GM18520 (cell line): ENCODE data around the gene STK17B.
"Not testable (repeated sequence)": the region's sequence is repeated elsewhere in the genome, so short reads cannot be mapped to it uniquely, and the experiment has no call there.

Experiments
- ATAC-seq: cut with Tn5 transposase; IDR thresholded peaks from one replicate; pipeline ENCODE4 v1.9.1; 2021; ENCODE audit not compliant: unreplicated experiment

STK17B gene

DNA sequence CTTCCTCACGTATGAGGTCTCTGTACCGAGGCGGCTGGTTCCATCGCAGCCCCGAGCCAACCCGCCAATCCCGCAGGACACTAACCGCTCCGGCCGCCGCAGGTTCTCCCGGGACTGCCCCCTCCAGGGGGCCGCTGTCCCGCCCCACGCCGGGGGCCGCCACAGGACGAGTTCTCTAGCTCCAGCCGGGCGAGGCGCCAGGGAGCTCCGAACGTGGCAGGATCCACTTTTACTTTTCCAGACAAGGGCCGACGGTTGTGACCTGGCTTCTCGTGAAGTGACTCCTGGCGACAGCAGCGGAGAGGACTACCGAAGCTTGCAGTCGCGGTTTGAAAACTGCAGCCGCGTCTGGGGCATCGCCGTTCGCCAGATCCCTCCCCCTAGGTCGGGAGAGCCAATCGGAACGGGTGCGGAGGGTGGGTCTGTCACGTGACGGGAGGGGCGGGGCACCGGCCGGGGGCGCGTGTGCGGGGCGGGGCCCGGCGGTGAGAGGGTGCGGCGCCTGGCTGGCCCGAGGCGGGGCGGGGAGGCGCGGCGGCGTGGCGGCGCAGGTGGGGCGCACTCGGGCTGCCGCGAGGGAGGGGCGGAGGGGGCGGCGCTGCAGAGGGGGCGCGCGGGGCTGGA is at the start of gene STK17B:
Gene STK17B, minus strand, starts transcription at position 331 of the 624 bp plus-strand sequence. CDS start 8,195 bp downstream, outside the sequence.
- peak; percentile 34 for ATAC-seq

DNA sequence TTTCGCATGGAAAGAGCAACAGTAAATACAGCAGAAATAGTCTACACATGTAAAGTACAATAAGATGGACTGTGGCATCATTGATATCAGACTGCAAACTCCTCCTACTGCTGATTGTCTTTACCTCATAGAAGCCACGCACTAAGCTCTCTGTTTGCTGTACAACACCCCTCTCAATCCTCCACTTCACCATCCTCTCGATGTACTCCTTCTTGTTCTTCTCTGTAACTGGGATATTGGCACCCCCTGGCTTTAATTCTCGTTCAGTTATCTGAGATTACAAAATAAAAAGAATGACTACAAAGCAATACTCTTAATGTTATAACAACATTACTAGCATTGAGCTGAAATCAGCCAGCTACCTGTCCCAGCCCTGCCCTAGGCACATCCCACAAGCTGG is 49.3 kb upstream of the STK17B start:
- ATAC-seq = no peak

DNA sequence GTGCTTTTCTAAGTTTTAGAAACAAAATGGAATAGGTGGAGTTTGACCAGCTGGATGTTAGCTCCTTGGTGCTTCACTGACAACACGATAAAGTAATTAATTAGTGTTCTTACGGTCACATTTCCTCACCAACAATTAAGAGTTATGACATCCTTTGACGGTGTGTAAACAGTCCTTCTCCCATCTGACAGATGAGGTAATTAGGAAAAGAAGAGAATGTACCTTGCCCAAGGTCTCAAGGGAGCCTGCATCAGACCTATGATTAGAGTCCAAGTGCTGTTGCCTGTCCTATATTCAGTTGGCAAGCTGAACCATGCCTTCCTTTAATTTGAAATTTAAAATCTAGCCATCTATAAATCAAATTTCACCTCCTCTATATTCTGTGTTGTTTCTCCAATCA is 48.3 kb upstream of the STK17B start:
- no peak for ATAC-seq

DNA sequence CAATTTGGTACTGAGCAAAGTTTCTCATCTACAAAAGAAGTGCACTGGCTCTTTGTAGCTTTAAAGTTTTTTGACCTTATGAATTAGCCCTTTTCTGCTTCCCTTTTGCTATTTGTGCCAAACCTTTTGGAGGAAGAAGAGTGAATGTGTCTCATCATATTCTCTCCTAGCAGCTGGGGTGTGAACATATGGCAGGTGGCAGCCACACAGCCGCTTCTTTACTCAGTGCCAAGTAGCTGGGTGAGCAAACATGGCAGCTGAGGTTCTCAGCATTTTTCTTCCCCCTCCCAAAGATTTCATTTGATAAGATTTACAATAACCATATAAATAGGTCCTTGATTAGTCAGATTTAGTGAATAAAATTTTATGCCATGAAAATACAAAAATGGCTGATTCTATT is 46.7 kb upstream of the STK17B start:
- ATAC-seq = no peak

DNA sequence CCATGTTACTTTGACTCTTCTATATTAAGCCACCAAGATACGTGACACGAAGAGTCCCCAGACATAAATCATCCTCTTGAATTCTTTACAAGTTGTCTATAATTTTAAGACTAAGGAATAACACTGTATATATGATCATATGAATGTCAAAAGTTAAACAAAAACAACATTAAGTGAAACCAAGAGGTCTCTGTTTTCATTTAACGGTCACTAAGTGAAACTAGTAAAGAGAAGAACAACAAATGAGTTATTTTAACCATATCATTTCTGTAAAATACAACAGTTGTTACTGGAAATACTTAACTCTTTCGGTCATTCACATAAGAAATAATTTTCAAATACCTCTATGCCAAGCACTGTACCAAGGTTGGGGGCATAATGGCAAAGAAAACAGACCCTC is 45.7 kb upstream of the STK17B start:
- ATAC-seq = no peak

DNA sequence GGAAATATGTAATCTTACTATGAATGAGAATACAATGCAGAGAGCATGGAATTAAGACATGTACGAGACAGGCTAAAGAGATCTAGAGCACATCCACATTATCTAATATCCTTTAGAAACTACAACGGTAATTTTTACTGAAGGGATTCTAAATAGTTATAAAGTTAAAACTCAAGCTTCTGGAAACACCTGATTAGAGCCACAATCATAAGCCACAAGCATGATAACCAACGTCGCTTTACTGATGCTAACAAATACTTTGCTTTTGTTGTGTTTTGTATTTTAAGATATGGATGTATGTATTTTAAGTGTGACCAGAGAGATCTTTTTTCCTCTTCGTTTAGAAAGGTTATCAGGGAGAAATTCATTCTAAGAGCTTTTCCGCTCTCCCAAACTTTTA is 44.0 kb upstream of the STK17B start:
- no peak for ATAC-seq

DNA sequence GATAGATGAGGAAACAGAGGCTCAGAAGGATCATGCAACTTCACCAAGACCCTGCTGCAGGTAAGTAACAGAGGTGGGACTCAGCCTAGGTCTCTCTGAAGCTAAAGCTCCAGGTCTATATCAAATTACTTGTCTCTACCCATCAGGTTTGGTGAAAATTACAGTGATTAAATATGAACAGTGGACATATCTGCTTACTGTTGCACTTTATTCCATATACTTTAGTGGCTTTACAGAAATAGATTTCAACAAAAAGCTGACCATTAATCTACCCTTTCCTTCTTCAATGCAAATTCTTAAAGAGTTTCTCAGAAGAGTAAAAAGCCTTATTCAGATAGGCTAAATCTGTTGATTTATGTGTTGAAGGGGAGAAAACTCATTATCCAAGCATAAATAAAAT is 42.8 kb upstream of the STK17B start:
- ATAC-seq = no peak

DNA sequence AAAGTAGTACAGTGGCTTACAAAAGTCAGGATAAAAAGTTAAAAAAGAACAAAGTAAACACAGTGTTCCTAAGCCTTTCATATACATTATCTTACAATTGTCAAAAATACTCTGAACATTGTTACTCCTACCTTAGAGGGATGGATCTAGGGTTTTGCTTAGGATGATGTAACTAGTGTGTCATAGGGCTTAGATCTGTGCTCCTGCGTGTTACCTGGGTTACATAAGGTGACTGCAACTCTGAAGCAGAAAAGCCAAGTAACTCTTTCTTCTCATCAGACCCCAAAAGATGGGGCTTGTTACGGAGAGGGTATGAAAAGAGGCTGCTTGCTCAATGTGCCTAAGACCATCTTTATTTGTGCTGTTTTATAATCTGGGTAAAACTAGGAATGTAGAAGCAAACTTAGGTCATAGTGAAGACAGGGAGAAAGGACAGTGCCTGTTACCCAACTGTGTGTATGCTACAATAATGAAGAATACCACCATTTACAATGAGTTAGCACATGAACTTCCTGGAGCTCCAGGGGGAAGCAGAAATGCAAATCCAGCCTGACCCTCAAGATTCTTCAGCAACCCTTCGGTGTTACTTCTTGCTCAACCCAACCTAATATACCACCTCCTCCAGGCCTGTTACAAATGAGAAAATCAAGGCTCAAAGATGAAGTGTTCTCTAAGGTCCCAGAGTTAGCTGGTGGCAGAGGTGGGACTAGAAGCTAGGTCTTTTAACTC is 42.0 kb upstream of the STK17B start:
- no peak for ATAC-seq

DNA sequence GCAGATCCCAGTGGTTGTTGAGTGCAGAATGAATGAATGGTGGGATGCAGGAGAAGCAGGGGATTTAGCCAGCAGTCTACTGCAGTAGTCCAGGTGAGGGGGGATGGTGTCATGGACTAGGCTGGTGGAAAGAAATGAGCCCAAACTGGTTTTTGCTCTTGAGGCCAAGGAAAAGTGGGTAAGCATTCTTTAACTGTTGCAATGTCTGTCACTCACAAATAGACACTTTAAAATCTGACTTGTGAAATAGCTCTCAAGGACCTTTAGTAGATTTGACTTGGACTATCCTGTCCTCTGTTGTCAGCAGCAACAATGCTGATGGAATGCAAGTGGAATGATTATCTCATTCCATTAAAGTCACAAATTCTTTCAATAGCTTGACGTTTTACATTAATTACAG is 37.5 kb upstream of the STK17B start:
- ATAC-seq = no peak

DNA sequence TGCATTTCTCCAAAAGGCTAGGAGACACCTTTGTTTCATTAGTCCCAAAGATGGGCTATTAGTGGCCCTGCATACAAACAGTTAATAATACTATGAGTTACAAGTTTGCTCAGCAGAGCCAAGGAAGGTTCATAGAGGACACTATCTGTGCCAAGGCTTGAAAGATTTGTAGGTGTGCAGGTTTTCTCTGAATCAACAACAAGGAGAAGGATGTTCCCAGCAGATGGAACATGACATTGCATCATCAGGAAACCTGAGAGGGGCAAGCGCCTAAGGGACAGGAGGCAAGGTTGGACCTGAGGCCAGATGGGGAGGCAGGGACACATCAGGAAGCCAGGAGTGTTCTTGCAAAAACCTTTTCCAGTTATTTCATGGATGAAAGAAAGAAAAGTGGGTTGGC is 35.4 kb upstream of the STK17B start:
- ATAC-seq = no peak

DNA sequence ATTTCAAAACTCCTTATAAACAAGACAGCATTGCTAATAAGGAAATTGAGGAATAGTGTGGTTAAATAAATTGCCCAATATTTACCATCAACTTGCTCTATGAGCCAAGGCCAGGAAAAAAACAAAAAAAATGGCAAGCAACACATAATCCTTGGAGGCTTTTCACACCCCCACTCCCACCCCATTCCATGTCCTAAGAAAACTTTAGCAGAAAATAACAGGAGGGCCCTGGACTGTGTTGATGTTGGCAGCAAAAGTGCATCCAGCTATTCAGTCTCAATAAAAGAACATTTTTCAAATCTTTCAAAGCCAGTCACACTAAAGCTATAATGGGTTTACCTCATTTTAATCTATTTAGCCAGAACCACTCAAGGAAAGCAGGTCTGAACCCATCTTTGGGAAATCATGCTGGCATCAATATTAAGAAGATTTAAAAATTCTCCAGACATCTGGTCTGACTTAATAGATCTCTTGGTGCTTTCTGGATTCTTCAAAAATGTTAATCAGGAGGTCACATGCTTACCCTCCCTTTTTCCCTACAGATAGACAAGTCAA is 34.6 kb upstream of the STK17B start:
- no peak for ATAC-seq

DNA sequence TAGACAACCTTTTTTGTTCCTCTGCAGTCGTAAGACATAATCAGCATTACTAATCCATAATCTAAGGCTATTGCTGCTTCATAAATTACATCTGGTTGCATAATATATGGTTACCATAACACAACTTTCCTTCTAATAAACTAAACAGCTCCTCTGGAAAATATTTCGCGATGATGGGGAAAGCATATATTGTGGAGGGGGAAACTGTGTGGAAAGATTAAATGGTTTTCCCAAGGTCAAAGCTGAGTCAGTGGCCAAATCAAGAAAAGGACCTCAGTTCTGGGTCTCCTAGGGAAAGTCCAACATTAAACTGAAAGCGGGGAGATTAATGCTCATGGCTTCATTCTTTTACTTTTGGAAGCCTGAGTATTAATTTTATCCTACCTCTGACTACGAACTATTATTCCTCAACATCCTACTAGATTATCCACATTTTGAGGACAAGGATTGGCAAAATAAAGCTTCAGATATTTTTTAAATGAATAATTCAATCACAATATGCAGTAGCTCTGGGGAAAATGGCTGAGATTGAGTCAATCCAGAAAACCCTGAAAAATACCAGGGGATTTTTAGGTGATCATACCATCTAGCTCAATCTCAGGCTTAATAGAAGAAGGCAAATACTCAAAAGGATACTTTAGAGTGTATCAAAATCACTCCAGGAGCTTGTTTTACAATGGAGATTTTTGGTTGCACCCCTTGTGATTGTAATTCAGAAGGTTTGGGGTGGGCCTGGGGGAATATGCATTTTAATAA is 33.8 kb upstream of the STK17B start:
- ATAC-seq = no peak

DNA sequence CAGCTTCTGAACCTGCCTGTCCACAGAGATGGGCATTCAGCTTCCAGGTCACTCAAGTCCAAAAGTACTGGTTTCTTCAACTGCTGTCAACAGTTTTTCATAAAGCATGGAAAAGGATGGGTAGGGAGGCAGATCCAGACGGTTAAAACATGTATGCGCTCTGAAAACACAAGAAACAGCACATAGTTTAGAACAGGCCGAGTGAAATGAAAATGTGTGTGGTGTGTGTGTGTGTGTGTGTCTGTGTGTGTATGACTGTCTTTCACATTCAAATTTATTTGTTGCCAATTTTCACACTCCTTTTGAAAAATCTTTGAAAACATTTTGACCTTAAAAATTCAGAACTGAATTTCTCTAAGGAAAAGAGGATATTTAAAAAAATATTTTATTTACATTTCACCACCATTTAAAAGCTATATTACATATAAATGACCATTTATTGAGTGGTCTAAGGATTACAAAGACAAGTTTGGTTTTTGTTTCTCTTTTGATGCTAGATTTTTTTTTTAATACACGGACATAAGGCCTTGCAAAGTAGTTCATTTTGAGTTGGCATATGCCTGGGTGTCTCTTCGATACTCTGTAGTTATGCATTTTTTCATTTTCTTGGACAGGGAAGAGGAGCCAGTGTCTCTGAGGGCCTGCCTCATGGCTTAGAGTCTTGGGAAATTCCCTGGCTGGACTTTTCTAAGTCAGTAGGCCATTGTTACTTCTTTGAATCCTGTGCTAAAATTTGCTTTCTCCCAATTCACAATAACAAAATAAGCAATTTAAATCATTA is 30.0 kb upstream of the STK17B start:
- ATAC-seq = no peak

DNA sequence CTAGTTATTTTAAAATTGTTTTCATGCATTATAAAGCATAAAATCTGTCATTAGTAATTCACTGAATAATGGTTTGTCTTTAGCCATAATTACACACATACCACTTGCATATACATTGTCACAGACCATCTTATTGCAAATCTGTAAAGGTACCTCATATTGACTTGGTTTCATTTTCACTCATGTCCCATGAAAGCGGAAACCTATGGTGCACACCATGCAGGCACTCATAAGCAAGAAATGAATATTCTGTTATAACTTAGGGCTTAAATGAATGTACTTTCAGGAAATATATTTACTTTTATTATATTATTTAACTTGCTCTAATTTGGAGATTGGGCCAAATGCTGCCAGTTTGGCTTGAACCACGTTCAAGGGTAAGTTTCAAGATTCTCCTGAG is 29.2 kb upstream of the STK17B start:
- ATAC-seq = peak; percentile 96

DNA sequence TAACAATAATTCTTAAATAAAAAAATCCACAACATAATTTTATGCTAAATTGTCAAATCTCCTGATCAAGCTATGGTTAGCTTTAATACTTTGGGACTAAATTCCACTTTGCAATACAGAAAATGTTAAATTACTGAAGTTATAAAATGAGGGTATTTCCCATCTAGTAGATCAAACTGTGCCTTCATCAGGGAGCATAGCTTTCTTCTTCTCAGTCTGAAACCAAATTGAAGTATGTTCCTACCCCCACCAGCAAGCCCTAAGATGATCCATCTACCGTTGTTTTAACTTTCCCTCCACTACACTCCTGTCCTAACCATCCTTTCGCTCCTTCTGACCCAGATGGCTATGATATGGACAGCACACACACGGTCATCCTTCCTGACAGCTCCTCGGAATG is 24.4 kb upstream of the STK17B start:
- no peak for ATAC-seq

DNA sequence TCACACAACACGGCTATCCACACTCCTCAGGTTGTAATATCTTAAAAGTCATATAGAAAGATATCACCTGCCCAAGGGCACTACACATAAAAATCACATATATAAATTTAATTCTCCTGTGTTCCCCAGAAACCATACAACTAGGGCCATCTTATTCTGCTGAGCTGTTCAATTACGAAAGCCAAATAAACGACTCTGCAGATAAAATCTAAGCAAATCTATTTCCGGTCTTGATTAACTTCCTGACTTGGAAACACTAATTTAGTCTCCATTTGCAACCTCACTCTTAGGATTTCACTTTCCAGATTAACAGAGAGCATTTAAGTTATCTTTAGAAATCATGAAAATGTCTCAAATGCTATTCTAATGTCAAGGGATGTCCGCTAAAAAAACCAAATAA is 23.9 kb upstream of the STK17B start:
- no peak for ATAC-seq

DNA sequence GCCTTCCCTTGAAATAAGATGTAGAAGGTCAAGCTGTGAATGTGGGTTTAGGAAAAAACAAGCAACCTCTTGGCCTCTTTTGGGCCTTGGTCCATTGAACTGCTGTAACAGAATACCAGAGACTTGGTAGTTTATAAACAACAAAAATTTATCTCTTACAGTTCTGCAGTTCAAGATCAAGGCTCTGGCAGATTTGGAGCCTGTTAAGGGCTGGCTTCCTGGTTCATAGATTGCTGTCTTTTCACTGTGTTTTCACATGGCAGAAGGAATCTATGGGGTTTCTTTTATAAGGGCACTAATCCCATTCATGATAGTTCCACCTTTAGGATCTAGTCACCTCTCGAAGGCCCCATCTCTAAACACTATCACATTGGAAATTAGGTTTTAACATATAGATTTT is 20.2 kb upstream of the STK17B start:
- ATAC-seq = no peak

DNA sequence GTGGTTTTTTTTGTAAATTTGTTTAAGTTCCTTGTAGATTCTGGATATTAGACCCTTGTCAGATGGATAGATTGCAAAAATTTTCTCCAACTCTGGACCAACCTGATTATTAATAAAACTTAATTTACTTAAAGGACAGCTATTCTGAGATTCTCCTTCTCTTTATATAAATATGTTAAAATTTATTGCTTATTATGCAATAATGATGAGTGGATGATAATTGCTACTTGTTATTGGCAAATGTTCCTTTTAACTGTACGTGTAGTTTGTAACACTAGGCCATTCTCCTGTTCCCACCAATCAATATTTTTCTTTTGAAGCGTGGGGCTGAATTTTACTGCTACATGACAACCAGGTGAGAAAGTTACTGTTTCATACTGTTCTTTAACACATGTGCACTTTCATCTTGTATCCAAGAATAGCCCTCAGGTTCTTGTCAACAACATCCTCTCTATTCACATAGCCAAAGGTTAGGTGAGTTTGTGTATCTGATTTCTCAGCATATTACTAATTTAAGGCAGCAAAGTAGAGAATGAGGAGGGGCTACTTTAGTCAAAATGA is 16.6 kb upstream of the STK17B start:
- no peak for ATAC-seq

DNA sequence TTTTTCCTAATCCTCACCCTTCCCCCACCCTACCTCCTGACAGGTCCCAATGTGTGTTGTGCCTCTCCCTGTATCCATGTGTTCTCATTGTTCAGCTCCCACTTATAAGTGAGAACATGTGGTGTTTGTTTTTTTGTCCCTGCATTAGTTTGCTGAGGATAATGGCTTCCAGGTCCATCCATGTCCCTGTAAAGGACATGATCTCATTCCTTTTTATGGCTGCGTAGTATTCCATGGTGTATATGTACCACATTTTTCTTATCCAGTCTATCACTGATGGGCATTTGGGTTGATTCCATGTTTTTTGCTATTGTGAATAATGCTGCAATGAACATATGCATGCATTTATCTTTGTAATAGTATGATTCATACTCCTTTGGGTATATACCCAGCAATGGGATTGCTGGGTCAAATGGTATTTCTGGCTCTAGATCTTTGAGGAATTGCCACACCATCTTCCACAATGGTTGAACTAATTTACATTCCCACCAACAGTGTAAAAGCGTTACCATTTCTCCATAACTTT is 15.9 kb upstream of the STK17B start:
- ATAC-seq = not testable (repeated sequence)

DNA sequence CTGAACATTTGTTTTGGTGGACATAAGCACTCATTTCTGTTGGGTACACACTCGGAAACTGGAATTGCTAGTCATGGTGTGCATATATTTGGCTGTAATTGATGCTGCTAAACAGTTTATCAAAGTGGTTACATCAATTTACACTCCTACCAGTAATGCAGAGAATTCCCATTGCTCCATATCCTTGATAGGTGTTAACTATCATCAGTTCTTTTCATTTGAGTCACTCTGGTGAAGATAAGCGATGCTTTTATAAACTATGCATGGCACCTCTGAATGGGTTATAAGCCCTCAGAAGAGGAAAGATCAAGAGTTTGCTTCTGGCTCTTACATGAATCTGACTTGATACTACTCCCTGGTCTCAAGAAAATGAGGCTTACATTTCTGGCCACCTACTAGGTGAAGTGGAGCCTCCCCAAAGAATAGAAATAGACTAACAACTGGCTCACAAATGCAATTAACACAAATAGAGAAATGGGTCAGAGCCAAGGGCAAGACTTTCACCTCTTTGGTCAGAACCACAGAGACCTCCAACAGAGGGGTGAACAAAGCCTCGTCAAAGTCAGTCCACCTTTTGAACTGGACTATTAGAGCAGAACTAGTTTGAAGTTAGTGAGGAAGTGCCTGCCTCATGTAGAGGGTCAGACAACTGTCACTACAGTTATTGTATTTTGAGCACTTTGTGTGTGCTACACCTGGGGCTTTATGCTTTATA is 15.0 kb upstream of the STK17B start:
- ATAC-seq = no peak
